Bronchial epithelial cell (primary cell): ENCODE data around the gene CD19. TPM values are rescaled to one million over a fixed set of nuclear protein-coding genes. Genes with fewer than 3 reads are reported as not detected.
A peak's percentile ranks its signal among the peaks of the same experiment; 100 is the strongest.

Experiments used
- DNase-seq: peaks from one replicate; pipeline ENCODE4 v3.0.0-alpha.2; 2010; ENCODE audit warnings: low read depth
- FAIRE-seq: peaks from 2 replicates; lab custom pipeline; 2011; peaks lifted over from hg19 to GRCh38; lab: Jason Lieb, UNC
- H3K27me3 ChIP-seq: 2 replicates; pipeline ENCODE4 v1.5.1; 2011; ENCODE audit warnings: low read length; ENCODE audit not compliant: control insufficient read depth, insufficient read depth
- H3K36me3 ChIP-seq: 2 replicates; pipeline ENCODE4 v1.5.1; 2011; ENCODE audit warnings: low read length; ENCODE audit not compliant: control insufficient read depth, insufficient read depth
- H3K4me3 ChIP-seq: 2 replicates; pipeline ENCODE4 v1.5.1; 2011; ENCODE audit warnings: mild to moderate bottlenecking, low read depth, low read length, control low read depth
- total RNA-seq: library from RNA; depleted of rRNA; stranded (reverse); fragments of >200 nt; gene quantifications from 2 replicates; pipeline ENCODE4 v1.2.1, GENCODE V29; 2014
- TF ChIP-seq, protein P1 (sequence below): IDR thresholded peaks from 2 replicates; pipeline ENCODE4 v1.5.1; 2011; ENCODE audit warnings: mild to moderate bottlenecking, moderate library complexity, low read length, control low read depth, inconsistent platforms; ENCODE audit not compliant: insufficient read depth, severe bottlenecking

Gene CD19
- total RNA-seq, 1 donor from 2014 or later = not detected

DNA sequence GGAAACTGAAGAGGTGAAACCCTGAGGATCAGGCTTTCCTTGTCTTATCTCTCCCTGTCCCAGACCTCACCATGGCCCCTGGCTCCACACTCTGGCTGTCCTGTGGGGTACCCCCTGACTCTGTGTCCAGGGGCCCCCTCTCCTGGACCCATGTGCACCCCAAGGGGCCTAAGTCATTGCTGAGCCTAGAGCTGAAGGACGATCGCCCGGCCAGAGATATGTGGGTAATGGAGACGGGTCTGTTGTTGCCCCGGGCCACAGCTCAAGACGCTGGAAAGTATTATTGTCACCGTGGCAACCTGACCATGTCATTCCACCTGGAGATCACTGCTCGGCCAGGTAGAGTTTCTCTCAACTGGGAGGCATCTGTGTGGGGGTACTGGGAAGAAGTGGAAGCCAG lies 1.4 kb downstream of the CD19 start:
- no peaks in the 10 kb centered on the region for H3K27me3 ChIP-seq
- no peak overlapping the region for H3K4me3 ChIP-seq
- FAIRE-seq = no peak

GRCh38 chr16:28935346-28935745 lies 3.6 kb downstream of the CD19 start:
- Histone ChIP-seq H3K4me3 (no peak overlapping the region), H3K36me3 (no peaks in the 10 kb centered on the region), H3K27me3 (no peaks in the 10 kb centered on the region)
- FAIRE-seq = no peak
- no peak for DNase-seq
- TF ChIP-seq, protein P1, sequence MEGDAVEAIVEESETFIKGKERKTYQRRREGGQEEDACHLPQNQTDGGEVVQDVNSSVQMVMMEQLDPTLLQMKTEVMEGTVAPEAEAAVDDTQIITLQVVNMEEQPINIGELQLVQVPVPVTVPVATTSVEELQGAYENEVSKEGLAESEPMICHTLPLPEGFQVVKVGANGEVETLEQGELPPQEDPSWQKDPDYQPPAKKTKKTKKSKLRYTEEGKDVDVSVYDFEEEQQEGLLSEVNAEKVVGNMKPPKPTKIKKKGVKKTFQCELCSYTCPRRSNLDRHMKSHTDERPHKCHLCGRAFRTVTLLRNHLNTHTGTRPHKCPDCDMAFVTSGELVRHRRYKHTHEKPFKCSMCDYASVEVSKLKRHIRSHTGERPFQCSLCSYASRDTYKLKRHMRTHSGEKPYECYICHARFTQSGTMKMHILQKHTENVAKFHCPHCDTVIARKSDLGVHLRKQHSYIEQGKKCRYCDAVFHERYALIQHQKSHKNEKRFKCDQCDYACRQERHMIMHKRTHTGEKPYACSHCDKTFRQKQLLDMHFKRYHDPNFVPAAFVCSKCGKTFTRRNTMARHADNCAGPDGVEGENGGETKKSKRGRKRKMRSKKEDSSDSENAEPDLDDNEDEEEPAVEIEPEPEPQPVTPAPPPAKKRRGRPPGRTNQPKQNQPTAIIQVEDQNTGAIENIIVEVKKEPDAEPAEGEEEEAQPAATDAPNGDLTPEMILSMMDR = no peak

More for the DNA sequence above, 1.4 kb downstream of the CD19 start:
- TF ChIP-seq, protein P1 = no peak
- no peak for DNase-seq
- no peaks in the 10 kb centered on the region for H3K36me3 ChIP-seq

GRCh38 chr16:28935924-28936783 lies 4.4 kb downstream of the CD19 start:
- H3K4me3 ChIP-seq = peak overlapping the region; percentile 19
- TF ChIP-seq, protein P1 = no peak
- DNase-seq = peak; percentile 61
- no peaks in the 10 kb centered on the region for H3K27me3 ChIP-seq
- FAIRE-seq = no peak
- no peaks in the 10 kb centered on the region for H3K36me3 ChIP-seq

- Histone ChIP-seq H3K4me3 (no peak overlapping the region), H3K27me3 (no peaks in the 10 kb centered on the region), H3K36me3 (no peaks in the 10 kb centered on the region)
- no peak for FAIRE-seq
- TF ChIP-seq, protein P1 = no peak
- no peak for DNase-seq
These were observed 5.0 kb downstream of the CD19 start for GRCh38 chr16:28936784-28937155.

DNA sequence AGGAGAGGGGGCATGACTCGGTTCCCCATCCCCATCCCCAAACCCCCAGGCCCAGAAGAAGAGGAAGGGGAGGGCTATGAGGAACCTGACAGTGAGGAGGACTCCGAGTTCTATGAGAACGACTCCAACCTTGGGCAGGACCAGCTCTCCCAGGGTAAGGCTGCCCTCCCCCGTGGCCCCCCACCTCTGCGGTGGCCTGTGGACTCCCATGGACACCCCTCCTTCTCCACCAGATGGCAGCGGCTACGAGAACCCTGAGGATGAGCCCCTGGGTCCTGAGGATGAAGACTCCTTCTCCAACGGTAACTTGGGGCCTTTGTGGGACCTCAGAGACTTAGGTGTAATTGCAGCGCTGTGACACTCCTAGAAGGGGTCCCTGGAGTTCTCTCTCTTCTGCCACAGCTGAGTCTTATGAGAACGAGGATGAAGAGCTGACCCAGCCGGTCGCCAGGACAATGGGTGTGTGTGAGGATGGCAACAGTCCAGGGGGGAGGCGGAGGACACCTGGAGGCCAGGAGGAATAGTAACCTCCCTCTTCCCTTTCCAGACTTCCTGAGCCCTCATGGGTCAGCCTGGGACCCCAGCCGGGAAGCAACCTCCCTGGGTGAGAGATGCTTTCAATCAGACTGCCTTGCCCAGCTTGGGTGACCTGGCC lies 5.6 kb downstream of the CD19 start:
- TF ChIP-seq, protein P1 = no peak
- DNase-seq = no peak
- Histone ChIP-seq H3K4me3 (no peak overlapping the region), H3K27me3 (no peaks in the 10 kb centered on the region), H3K36me3 (no peaks in the 10 kb centered on the region)
- FAIRE-seq = no peak
